ENCODE results near the gene PGBD2. TPM values are rescaled to one million over a fixed set of nuclear protein-coding genes. Genes with fewer than 3 reads are reported as not detected.

The PGBD2 gene
- total and polyA plus RNA-seq, 2 of the 13 experiments (the other 11 are each of a cell fraction or from before 2014, with no cell fraction given) = 6.0 to 7.4 TPM

- TF ChIP-seq PATZ1 (CRISPR knock-in tag; IDR thresholded peaks at IDR 0.05) = peak; percentile 51
- no peak for TF ChIP-seq EP300 (IDR thresholded peaks at IDR 0.05; ENCODE audit: low read depth in 2 of 2, low read length in 2 of 2)
- TF ChIP-seq EP300 (CRISPR knock-in tag; IDR thresholded peaks at IDR 0.05; ENCODE audit: borderline replicate concordance) = no peak
- no peak for TF ChIP-seq ZBTB34 (CRISPR knock-in tag; IDR thresholded peaks at IDR 0.05)
- TF ChIP-seq HOXA7 (CRISPR knock-in tag; IDR thresholded peaks at IDR 0.05) = no peak
- no peak for TF ChIP-seq DMAP1 (CRISPR knock-in tag; IDR thresholded peaks at IDR 0.05)
- 0 out of 2 replicates have a peak, but pooled peaks have one; percentile 26 for TF ChIP-seq ZMYM3 (CRISPR knock-in tag; IDR thresholded peaks at IDR 0.05)
- no peak for TF ChIP-seq MAZ (IDR thresholded peaks at IDR 0.05; ENCODE audit: borderline replicate concordance, low read depth, low read length)
- 0 out of 2 replicates have a peak, but pooled peaks have one; percentile 9 for TF ChIP-seq MAZ (CRISPR knock-in tag; IDR thresholded peaks at IDR 0.05; ENCODE audit: low read depth)
- TF ChIP-seq NR2F6 (IDR thresholded peaks at IDR 0.05) = no peak; the same call in 1 of the 2 replicates
- peak; percentile 62 for TF ChIP-seq NR2F6 (CRISPR knock-in tag; IDR thresholded peaks at IDR 0.05)
- TF ChIP-seq ADNP (CRISPR knock-in tag; IDR thresholded peaks at IDR 0.05) = peak; percentile 41; the same call in 1 of the 2 replicates
- TF ChIP-seq HIVEP1 (CRISPR knock-in tag; IDR thresholded peaks at IDR 0.05) = no peak
- TF ChIP-seq PPARG (CRISPR knock-in tag; conservative IDR thresholded peaks at IDR 0.05) = no peak
- TF ChIP-seq ZKSCAN1 (IDR thresholded peaks at IDR 0.05; ENCODE audit: low read length) = no peak
- TF ChIP-seq HOXA9 (CRISPR knock-in tag; IDR thresholded peaks at IDR 0.05; ENCODE audit: borderline replicate concordance) = peak; percentile 12; the same call in 1 of the 2 replicates
- no peak for TF ChIP-seq ZSCAN20 (CRISPR knock-in tag; IDR thresholded peaks at IDR 0.05; ENCODE audit: borderline replicate concordance)
- no peak for TF ChIP-seq SMAD1 (CRISPR knock-in tag; IDR thresholded peaks at IDR 0.05; ENCODE audit: borderline replicate concordance, low read depth)
- TF ChIP-seq ZNF34 (CRISPR knock-in tag; IDR thresholded peaks at IDR 0.05; ENCODE audit: borderline replicate concordance) = no peak
- no peak for TF ChIP-seq TCF7L2 (IDR thresholded peaks at IDR 0.05; ENCODE audit: low read depth, low read length)
- TF ChIP-seq TSC22D2 (CRISPR knock-in tag; IDR thresholded peaks at IDR 0.05; ENCODE audit: borderline replicate concordance) = no peak; the same call in 1 of the 2 replicates
- no peak for TF ChIP-seq ZNF790 (CRISPR knock-in tag; IDR thresholded peaks at IDR 0.05; ENCODE audit: borderline replicate concordance)
- TF ChIP-seq TIGD3 (CRISPR knock-in tag; IDR thresholded peaks at IDR 0.05; ENCODE audit: borderline replicate concordance) = 0 out of 2 replicates have a peak, but pooled peaks have one; percentile 25
- TF ChIP-seq ZNF616 (CRISPR knock-in tag; IDR thresholded peaks at IDR 0.05; ENCODE audit: low read depth) = 0 out of 2 replicates have a peak, but pooled peaks have one; percentile 53
- TF ChIP-seq ETS1 (CRISPR knock-in tag; IDR thresholded peaks at IDR 0.05) = no peak
- TF ChIP-seq ZNF850 (CRISPR knock-in tag; conservative IDR thresholded peaks at IDR 0.05) = 0 out of 2 replicates have a peak, but pooled peaks have one; percentile 27
These were observed 33.2 kb upstream of the PGBD2 start (continued) for GRCh38 chr1:248872752-248873408.

Measured in HepG2 (cell line).